ENCODE data around the gene SNAPC1.

- TF ChIP-seq CTCF (IDR thresholded peaks at IDR 0.05) (no peak), POLR2A (IDR thresholded peaks at IDR 0.05) (no peak), POLR2AphosphoS5 (IDR thresholded peaks at IDR 0.05) (no peak), EP300 (IDR thresholded peaks at IDR 0.05) (no peak)
Observed at GRCh38 chr14:61768240-61768639, 6.0 kb downstream of the SNAPC1 start.
